HepG2 (cell line): ENCODE measurements around the gene LAS1L. TPM values are rescaled to one million over a fixed set of nuclear protein-coding genes. Genes with fewer than 3 reads are reported as not detected.

Source experiments
- ATAC-seq: fragments of 200-7000 bp; cut with Tn5 transposase; 3 replicates; pipeline ENCODE4 v1.9.1; 2020; ENCODE audit warnings: mild to moderate bottlenecking, moderate library complexity
- BruUV-seq: library from RNA; stranded (reverse); fragments of 400-500 nt; replicated peaks from 2 replicates; lab custom pipeline; 2021; lab: Mats Ljungman, UMichigan
- CTCF ChIA-PET: fragments of 300-600 bp; formaldehyde crosslinking; extraction: SDS; loops from one replicate; lab custom pipeline; 2021; ENCODE audit warnings: low total read pairs, inconsistent platforms, low intra/inter-chr PET ratio; lab: Yijun Ruan, JAX
- POLR2A ChIA-PET: fragments of 350-600 bp; sonication (Branson Sonifier 250); formaldehyde crosslinking; loops from one replicate; lab custom pipeline; 2020; ENCODE audit warnings: antibody characterized with exemption, inconsistent platforms; lab: Yijun Ruan, JAX
- DNase-seq: peaks from one replicate; pipeline ENCODE4 v3.0.0-alpha.2; 2015; ENCODE audit warnings: low spot score
- FAIRE-seq: peaks from 3 replicates; lab custom pipeline; 2011; peaks lifted over from hg19 to GRCh38; lab: Jason Lieb, UNC
- H2AFZ ChIP-seq: one replicate; pipeline ENCODE4 v1.6.1; 2011; ENCODE audit warnings: low read length, inconsistent platforms
- H3K27ac ChIP-seq: fragments of 300-600 bp; 3 replicates; pipeline ENCODE4 v1.8.0; 2011; ENCODE audit warnings: mixed run types, mild to moderate bottlenecking, mixed read lengths, low read length, inconsistent platforms; ENCODE audit not compliant: insufficient read depth; ENCODE audit errors: extremely low read length
- H3K27me3 ChIP-seq, 2 experiments: fragments of 200-600 bp in 1 of 2; 2 replicates in 1 of 2; 3 replicates in 1 of 2; pipeline versions ENCODE4 v1.6.0 to v1.8.0; 2011; ENCODE audit warnings: low read length in 2 of 2, mild to moderate bottlenecking in 2 of 2, moderate library complexity in 2 of 2, inconsistent platforms in 1 of 2; ENCODE audit not compliant: insufficient read depth in 2 of 2, control insufficient read depth in 1 of 2
- H3K36me3 ChIP-seq, 2 experiments: fragments of 200-600 bp in 1 of 2; replicated peaks in 1 of 2; 2 replicates in 1 of 2; 3 replicates in 1 of 2; pipeline versions ENCODE4 v1.5.1 to v1.8.0; 2011; ENCODE audit warnings: low read length in 2 of 2, inconsistent platforms in 1 of 2; ENCODE audit not compliant: insufficient read depth in 2 of 2, control insufficient read depth in 1 of 2
- H3K4me1 ChIP-seq: 2 replicates; pipeline ENCODE4 v1.5.1; 2012; ENCODE audit warnings: low read length, inconsistent platforms; ENCODE audit not compliant: insufficient read depth
- H3K4me2 ChIP-seq: 2 replicates; pipeline ENCODE4 v1.6.0; 2011; ENCODE audit warnings: low read depth, low read length, inconsistent platforms
- H3K4me3 ChIP-seq, 3 experiments: fragments of 200-600 bp in 1 of 3; sonication (generic), shearing (Covaris generic) in 1 of 3; replicated peaks in 1 of 3; 2 replicates each; pipeline ENCODE4 v1.5.1; 2011 to 2016; ENCODE audit warnings: low read length in 3 of 3, inconsistent platforms in 2 of 3, low read depth in 2 of 3, mild to moderate bottlenecking in 2 of 3, control low read depth in 1 of 3, mixed read lengths in 1 of 3; ENCODE audit not compliant: insufficient read depth in 1 of 3
- H3K79me2 ChIP-seq: one replicate; pipeline ENCODE4 v1.6.1; 2011; ENCODE audit warnings: low read length, inconsistent platforms; ENCODE audit not compliant: insufficient read depth
- H3K9ac ChIP-seq: 2 replicates; pipeline ENCODE4 v1.6.0; 2011; ENCODE audit warnings: mild to moderate bottlenecking, low read depth, low read length, inconsistent platforms; ENCODE audit not compliant: insufficient read depth
- H3K9me3 ChIP-seq: 2 replicates; pipeline ENCODE4 v1.5.1; 2012; ENCODE audit warnings: mild to moderate bottlenecking, low read length
- H4K20me1 ChIP-seq: 2 replicates; pipeline ENCODE4 v1.6.0; 2011; ENCODE audit warnings: inconsistent platforms, mild to moderate bottlenecking, low read length, moderate library complexity; ENCODE audit not compliant: insufficient read depth
- CEBPB ChIP-seq: IDR thresholded peaks from 2 replicates; pipeline ENCODE4 v1.6.1; 2011; ENCODE audit warnings: low read depth, low read length, improper control_type of control experiment, borderline replicate concordance
- FOXO1 ChIP-seq: sonication (generic); formaldehyde crosslinking; IDR thresholded peaks from 2 replicates; pipeline ENCODE4 v1.4.0; 2020; ENCODE audit warnings: missing genetic modification reagents
- GABPB1 ChIP-seq: IDR thresholded peaks from 2 replicates; pipeline ENCODE4 v1.6.1; 2016; ENCODE audit warnings: mild to moderate bottlenecking, missing genetic modification reagents, moderate library complexity, missing compliant biosample characterization
- ZNF782 ChIP-seq: sonication (generic); formaldehyde crosslinking; IDR thresholded peaks from 2 replicates; pipeline ENCODE4 v1.4.0; 2020; ENCODE audit warnings: missing genetic modification reagents, mild to moderate bottlenecking, borderline replicate concordance
- WGBS: methylation state at CpG from one replicate; pipeline ENCODE4 v1.1.6; 2017; ENCODE audit warnings: low lambda C conversion rate; 5-methylcytosine and 5-hydroxymethylcytosine counted together
- in situ Hi-C: cut with HindIII; loops from 2 replicates; pipeline ENCODE4 v1.10.0; 2017; ENCODE audit warnings: low pct_unique_long_range_greater_than_20kb; ENCODE audit not compliant: extremely low pct_ligation_motif_present
- intact Hi-C: fragments of 100-400 bp; cut with micrococcal nuclease; formaldehyde crosslinking; loops from one replicate; pipeline ENCODE4 v1.10.0; 2022; ENCODE audit not compliant: unreplicated experiment
- polyA plus RNA-seq, 8 experiments: library from polyadenylated mRNA; depleted of rRNA in 3 of 8; stranded (reverse) in 7 of 8; unstranded in 1 of 8; fragments of >200 nt; fragmentation: Illumina TruSeq in 4 of 8; extraction: Trizol in 4 of 8; gene quantifications; 2 replicates each; pipeline versions ENCODE4 v1.2.1 to v1.2.3, GENCODE V29; 2011 to 2016; ENCODE audit warnings: low read depth in 4 of 8, missing spikeins in 1 of 8, mixed read lengths in 1 of 8; ENCODE audit not compliant: insufficient read depth in 1 of 8
- total RNA-seq, 5 experiments: library from RNA; depleted of rRNA; stranded (reverse); fragments of >200 nt; fragmentation: Illumina TruSeq; extraction: Trizol; gene quantifications; 2 replicates each; pipeline ENCODE4 v1.2.3, GENCODE V29; 2016; ENCODE audit warnings: low read depth in 1 of 5

LAS1L gene
- total and polyA plus RNA-seq, 2 of the 13 experiments (the other 11 are each of a cell fraction or from before 2014, with no cell fraction given): 18.1 to 33.3 TPM

- BruUV-seq: no TSS peak
- intact Hi-C loops (no loop called here), in situ Hi-C loops (no loop called here)
- WGBS: no CpG with 5 or more reads among the region's 1 CpG
- DNase-seq (no peak), FAIRE-seq (no peak), ATAC-seq (no peak)
- Histone ChIP-seq H3K9me3 (no peaks in the 10 kb centered on the region), H3K79me2 (no peaks in the 10 kb centered on the region), H3K36me3 (no peaks in the 10 kb centered on the region; a peak in 2 of 5 replicates), H3K27me3 (no peaks in the 10 kb centered on the region), H3K4me3 (no peak overlapping the region), H4K20me1 (no peaks in the 10 kb centered on the region), H3K9ac (no peak overlapping the region), H2AFZ (no peak overlapping the region), H3K4me1 (no peaks in the 10 kb centered on the region), H3K4me2 (no peak overlapping the region), H3K27ac (no peak overlapping the region)
- TF ChIP-seq GABPB1: no peak
- ChIA-PET CTCF (no interaction called here), POLR2A (no interaction called here)
Measured at GRCh38 chrX:65513610-65514009, 21.0 kb downstream of the LAS1L start.

DNA sequence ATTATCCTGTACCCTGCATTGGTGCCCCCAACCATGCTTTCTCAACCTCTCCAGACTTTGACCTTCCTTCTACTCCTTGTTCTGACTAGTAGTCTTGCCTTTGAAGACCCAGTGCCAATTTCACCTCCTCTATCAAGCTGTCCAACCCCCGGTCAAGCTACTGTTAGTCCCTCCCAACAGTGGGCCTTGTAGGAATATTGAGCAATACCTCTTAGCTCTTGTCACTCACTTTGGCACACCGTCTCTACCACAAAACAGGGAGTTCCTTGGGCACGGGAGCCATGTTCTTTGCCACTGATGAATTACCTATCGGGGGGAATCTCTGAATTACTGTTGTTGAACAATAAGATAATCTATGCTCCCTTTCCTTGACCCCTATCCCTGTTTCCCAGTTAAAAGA is 25.2 kb downstream of the LAS1L start:
- Histone ChIP-seq H3K27me3 (no peaks in the 10 kb centered on the region), H3K36me3 (no peaks in the 10 kb centered on the region; a peak in 1 of 5 replicates), H3K9me3 (no peaks in the 10 kb centered on the region), H2AFZ (no peak overlapping the region), H3K4me1 (no peaks in the 10 kb centered on the region), H3K4me3 (no peak overlapping the region), H3K9ac (no peak overlapping the region), H3K79me2 (no peaks in the 10 kb centered on the region), H3K4me2 (no peak overlapping the region), H4K20me1 (no peaks in the 10 kb centered on the region), H3K27ac (no peak overlapping the region)
- 0 out of 2 replicates have a peak, but pooled peaks have one; percentile 18 for TF ChIP-seq CEBPB
- TF ChIP-seq ZNF782: no peak
- TF ChIP-seq FOXO1 (CRISPR knock-in tag): no peak
- FAIRE-seq (no peak), DNase-seq (no peak), ATAC-seq (no peak)
- in situ Hi-C loops: no loop called here
- CTCF ChIA-PET: no interaction called here
- 100% methylated on average over 4 of the region's 4 CpGs for WGBS
- POLR2A ChIA-PET: no interaction called here
- intact Hi-C loops: no loop called here
- BruUV-seq: no TSS peak
